ENCODE results near the gene BAZ1A. TPM values are rescaled to one million over a fixed set of nuclear protein-coding genes. Genes with fewer than 3 reads are reported as not detected.
"Not testable (repeated sequence)": the region's sequence is repeated elsewhere in the genome, so short reads cannot be mapped to it uniquely, and the experiment has no call there.

The BAZ1A gene
- total RNA-seq, 1 donor from 2014 or later = 27.3 TPM

GRCh38 chr14:34781242-34781641, 93.9 kb downstream of the BAZ1A start:
- no peak for DNase-seq

GRCh38 chr14:34780646-34781045, 94.5 kb downstream of the BAZ1A start:
- no peak for DNase-seq

GRCh38 chr14:34778744-34779143, 96.4 kb downstream of the BAZ1A start:
- DNase-seq = no peak

GRCh38 chr14:34776611-34777010, 98.5 kb downstream of the BAZ1A start:
- no peak for DNase-seq

GRCh38 chr14:34775922-34776321, 99.2 kb downstream of the BAZ1A start:
- no peak for DNase-seq

GRCh38 chr14:34775342-34775741, 99.8 kb downstream of the BAZ1A start:
- DNase-seq = no peak

GRCh38 chr14:34770901-34771300, 104.3 kb downstream of the BAZ1A start:
- DNase-seq = no peak

GRCh38 chr14:34766606-34767005, 108.6 kb downstream of the BAZ1A start:
- no peak for DNase-seq

GRCh38 chr14:34766060-34766459, 109.1 kb downstream of the BAZ1A start:
- no peak for DNase-seq

GRCh38 chr14:34755215-34755614, 119.9 kb downstream of the BAZ1A start:
- no peak for DNase-seq

- DNase-seq = no peak
These were observed 120.5 kb downstream of the BAZ1A start for GRCh38 chr14:34754687-34755086.

- no peak for DNase-seq
These were observed 124.5 kb downstream of the BAZ1A start for GRCh38 chr14:34750670-34751069.

GRCh38 chr14:34750233-34750632, 124.9 kb downstream of the BAZ1A start:
- DNase-seq = no peak

- DNase-seq = no peak
These were observed 125.8 kb downstream of the BAZ1A start for GRCh38 chr14:34749408-34749807.

GRCh38 chr14:34742270-34743115, 132.7 kb downstream of the BAZ1A start:
- DNase-seq = no peak

- DNase-seq = no peak
These were observed 133.3 kb downstream of the BAZ1A start for GRCh38 chr14:34741840-34742239.

- DNase-seq = not testable (repeated sequence)
These were observed 135.0 kb downstream of the BAZ1A start for GRCh38 chr14:34740139-34740538.

- DNase-seq = not testable (repeated sequence)
These were observed 138.1 kb downstream of the BAZ1A start for GRCh38 chr14:34737079-34737478.

- DNase-seq = no peak
These were observed 141.9 kb downstream of the BAZ1A start for GRCh38 chr14:34733245-34733644.

- DNase-seq = no peak
These were observed 142.4 kb downstream of the BAZ1A start for GRCh38 chr14:34732802-34733201.

GRCh38 chr14:34723867-34724266, 151.3 kb downstream of the BAZ1A start:
- no peak for DNase-seq

- peak; percentile 13 for DNase-seq
These were observed 152.2 kb downstream of the BAZ1A start for GRCh38 chr14:34722723-34723545.

- no peak for DNase-seq
These were observed 154.0 kb downstream of the BAZ1A start for GRCh38 chr14:34721129-34721528.
